Fibroblast of lung (primary cell): ENCODE results near the gene NUAK2. TPM values are rescaled to one million over a fixed set of nuclear protein-coding genes. Genes with fewer than 3 reads are reported as not detected.

Source experiments
- DNase-seq, 2 donors: peaks; one replicate each; pipeline versions ENCODE4 v3.0.0 to v3.0.0-alpha.2; 2010; ENCODE audit warnings: low read depth in 2 of 2
- H2AFZ ChIP-seq: 2 replicates; pipeline ENCODE4 v1.5.1; 2012; ENCODE audit warnings: low read length, control low read depth, inconsistent platforms
- H3K27ac ChIP-seq: 2 replicates; pipeline ENCODE4 v1.5.1; 2011; ENCODE audit warnings: low read length, control low read depth; ENCODE audit not compliant: insufficient read depth
- H3K27me3 ChIP-seq: 2 replicates; pipeline ENCODE4 v1.5.1; 2011; ENCODE audit warnings: mild to moderate bottlenecking, low read length; ENCODE audit not compliant: control insufficient read depth, insufficient read depth
- H3K36me3 ChIP-seq: 2 replicates; pipeline ENCODE4 v1.5.1; 2011; ENCODE audit warnings: low read length; ENCODE audit not compliant: control insufficient read depth, insufficient read depth
- H3K4me1 ChIP-seq: 2 replicates; pipeline ENCODE4 v1.5.1; 2011; ENCODE audit warnings: low read length; ENCODE audit not compliant: control insufficient read depth, insufficient read depth; ENCODE audit errors: extremely low read depth
- H3K4me2 ChIP-seq: 2 replicates; pipeline ENCODE4 v1.5.1; 2011; ENCODE audit warnings: low read length, control low read depth; ENCODE audit not compliant: insufficient read depth; ENCODE audit errors: extremely low read depth
- H3K4me3 ChIP-seq, 4 experiments: fragments of 200-600 bp in 1 of 4; sonication (generic) in 1 of 4; replicated peaks in 1 of 4; 2 replicates each; pipeline ENCODE4 v1.5.1; 2011 to 2016; ENCODE audit warnings: low read length in 4 of 4, low read depth in 3 of 4, mild to moderate bottlenecking in 3 of 4, control low read depth in 2 of 4, inconsistent platforms in 1 of 4, mixed read lengths in 1 of 4; ENCODE audit not compliant: insufficient read depth in 1 of 4; ENCODE audit errors: control extremely low read depth in 1 of 4
- H3K79me2 ChIP-seq: 2 replicates; pipeline ENCODE4 v1.5.1; 2012; ENCODE audit warnings: mild to moderate bottlenecking, low read length, inconsistent platforms; ENCODE audit not compliant: control insufficient read depth, insufficient read depth
- H3K9ac ChIP-seq: 2 replicates; pipeline ENCODE4 v1.5.1; 2011; ENCODE audit warnings: mild to moderate bottlenecking, low read length, control low read depth; ENCODE audit not compliant: insufficient read depth
- H3K9me3 ChIP-seq: 2 replicates; pipeline ENCODE4 v1.5.1; 2012; ENCODE audit warnings: low read depth, low read length; ENCODE audit not compliant: control insufficient read depth, insufficient read depth
- H4K20me1 ChIP-seq: 2 replicates; pipeline ENCODE4 v1.5.1; 2011; ENCODE audit warnings: low read length; ENCODE audit not compliant: control insufficient read depth, insufficient read depth; ENCODE audit errors: extremely low read depth
- CTCF ChIP-seq, 2 donors: IDR thresholded peaks in 1 of 2; conservative IDR thresholded peaks in 1 of 2; 1 replicate in 1 of 2; 2 replicates in 1 of 2; pipeline ENCODE4 v1.5.1; 2011 to 2012; ENCODE audit warnings: low read length in 2 of 2, control low read depth in 1 of 2, inconsistent platforms in 1 of 2, low read depth in 1 of 2, mild to moderate bottlenecking in 1 of 2
- EZH2 ChIP-seq: IDR thresholded peaks from 2 replicates; pipeline ENCODE4 v1.5.1; 2012; ENCODE audit warnings: low read length, control low read depth, mild to moderate bottlenecking; ENCODE audit errors: missing control alignments
- polyA plus RNA-seq, 2 donors: library from polyadenylated mRNA; depleted of rRNA in 1 of 2; stranded (reverse) in 1 of 2; unstranded in 1 of 2; fragments of >200 nt; gene quantifications; 2 replicates each; pipeline ENCODE4 v1.2.1, GENCODE V29; 2011 to 2012; ENCODE audit warnings: missing spikeins in 1 of 2
- total RNA-seq: library from RNA; depleted of rRNA; stranded (reverse); fragments of >200 nt; gene quantifications from 2 replicates; pipeline ENCODE4 v1.2.1, GENCODE V29; 2014

Gene NUAK2
- total and polyA plus RNA-seq, 2 donors (not counting 1 experiment from before 2014, with no cell fraction given): 1.7 to 4.9 TPM

- Histone ChIP-seq H3K36me3 (no peaks in the 10 kb centered on the region), H3K9ac (no peak overlapping the region), H2AFZ (no peak overlapping the region), H3K4me2 (no peak overlapping the region), H3K4me3 (no peak overlapping the region), H3K27ac (no peak overlapping the region), H3K4me1 (peaks cover 38% of the 10 kb centered on the region), H3K27me3 (no peaks in the 10 kb centered on the region), H3K79me2 (no peaks in the 10 kb centered on the region), H3K9me3 (no peaks in the 10 kb centered on the region), H4K20me1 (no peaks in the 10 kb centered on the region)
- DNase-seq: no peak
- TF ChIP-seq EZH2 (no peak), CTCF (conservative IDR thresholded peaks at IDR 0.05 in 1 of 2, IDR thresholded peaks at IDR 0.05 in 1 of 2; ENCODE audit: low read depth in 1 of 2, low read length in 2 of 2) (no peak)
Measured at GRCh38 chr1:205296154-205296553, 25.4 kb downstream of the NUAK2 start.

- peak overlapping the region; percentile 79 for H3K27ac ChIP-seq
- no peak overlapping the region for H2AFZ ChIP-seq
- H3K79me2 ChIP-seq: no peaks in the 10 kb centered on the region
- no peaks in the 10 kb centered on the region for H4K20me1 ChIP-seq
- TF ChIP-seq CTCF (conservative IDR thresholded peaks at IDR 0.05 in 1 of 2, IDR thresholded peaks at IDR 0.05 in 1 of 2; ENCODE audit: low read depth in 1 of 2, low read length in 2 of 2) (no peak), EZH2 (no peak)
- H3K4me3 ChIP-seq: no peak overlapping the region
- H3K4me1 ChIP-seq: peaks cover 29% of the 10 kb centered on the region
- DNase-seq: no peak
- H3K9ac ChIP-seq: no peak overlapping the region
- no peaks in the 10 kb centered on the region for H3K27me3 ChIP-seq
- H3K4me2 ChIP-seq: peak overlapping the region; percentile 48
- H3K9me3 ChIP-seq: no peaks in the 10 kb centered on the region
- no peaks in the 10 kb centered on the region for H3K36me3 ChIP-seq
Measured at GRCh38 chr1:205294934-205295333, 26.6 kb downstream of the NUAK2 start.

GRCh38 chr1:205294175-205294917 is 27.2 kb downstream of the NUAK2 start:
- no peaks in the 10 kb centered on the region for H3K9me3 ChIP-seq
- no peak overlapping the region for H3K4me3 ChIP-seq
- peak; percentile 88 to 92 for DNase-seq

More at GRCh38 chr1:205294175-205294917, 27.2 kb downstream of the NUAK2 start:
- Histone ChIP-seq H3K4me2 (peak overlapping the region; percentile 48), H3K27me3 (no peaks in the 10 kb centered on the region), H3K4me1 (peaks cover 29% of the 10 kb centered on the region), H3K9ac (peak overlapping the region; percentile 23), H3K27ac (peak overlapping the region; percentile 79), H4K20me1 (no peaks in the 10 kb centered on the region), H3K36me3 (no peaks in the 10 kb centered on the region), H3K79me2 (no peaks in the 10 kb centered on the region), H2AFZ (no peak overlapping the region)
- no peak for TF ChIP-seq CTCF (conservative IDR thresholded peaks at IDR 0.05 in 1 of 2, IDR thresholded peaks at IDR 0.05 in 1 of 2; ENCODE audit: low read depth in 1 of 2, low read length in 2 of 2)
- TF ChIP-seq EZH2: no peak
